GM19438 (cell line): ENCODE measurements around the gene FARS2.
"Not testable (repeated sequence)": the region's sequence is repeated elsewhere in the genome, so short reads cannot be mapped to it uniquely, and the experiment has no call there.

ENCODE experiments used
- ATAC-seq: cut with Tn5 transposase; IDR thresholded peaks from one replicate; pipeline ENCODE4 v1.9.1; 2021; ENCODE audit warnings: low read depth; ENCODE audit not compliant: unreplicated experiment

The FARS2 gene

DNA sequence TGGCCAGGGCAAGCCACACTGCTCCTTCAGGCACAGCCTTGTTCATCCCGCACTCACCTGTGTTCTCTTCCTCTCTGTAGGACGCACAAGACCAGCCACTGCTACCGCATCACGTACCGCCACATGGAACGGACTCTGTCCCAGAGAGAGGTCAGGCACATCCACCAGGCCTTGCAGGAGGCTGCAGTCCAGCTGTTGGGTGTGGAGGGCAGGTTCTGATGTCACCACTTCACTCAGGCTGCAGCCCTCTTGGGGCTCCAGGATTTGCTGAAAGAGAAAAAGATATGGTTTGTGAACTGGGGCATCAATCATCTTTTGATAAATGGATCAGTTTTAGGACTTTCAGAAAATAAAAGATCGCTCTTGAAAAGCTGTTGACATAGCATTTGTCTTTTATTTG is 509.9 kb downstream of the FARS2 start:
- ATAC-seq = no peak

DNA sequence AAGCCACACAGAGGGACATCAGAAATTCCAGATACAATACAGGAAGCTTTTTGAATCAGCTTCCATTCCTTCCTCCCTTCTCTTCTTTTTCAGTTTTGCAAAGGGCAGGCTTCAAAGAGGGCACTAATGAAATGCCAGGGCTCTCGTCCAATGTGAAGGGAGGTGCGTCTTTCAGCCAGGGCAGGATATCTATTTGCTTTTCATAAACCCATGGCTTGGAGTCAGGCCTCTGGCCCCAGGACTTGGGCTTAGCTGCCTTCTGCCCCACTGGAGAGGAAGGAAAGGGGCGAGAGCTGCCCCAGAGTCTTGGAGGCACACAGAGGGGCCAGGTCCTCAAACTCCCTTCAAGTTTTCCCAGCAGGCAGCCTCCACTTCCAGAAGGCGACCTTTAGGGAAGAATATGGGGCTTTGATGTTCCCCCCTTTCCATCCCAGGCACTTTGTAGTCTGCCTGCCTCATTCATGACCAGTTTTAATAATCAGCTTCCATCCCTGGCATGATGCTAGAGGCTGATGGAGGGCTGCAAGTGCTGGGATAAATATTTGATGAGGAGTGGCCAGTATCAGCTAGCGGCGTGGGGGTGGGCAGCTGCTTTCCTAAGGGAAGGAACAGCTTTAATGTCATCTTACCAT is 510.6 kb downstream of the FARS2 start:
- ATAC-seq = no peak

- ATAC-seq = no peak
Measured at GRCh38 chr6:5772408-5773120, 511.3 kb downstream of the FARS2 start.

- no peak for ATAC-seq
Measured at GRCh38 chr6:5776104-5776503, 514.8 kb downstream of the FARS2 start.

GRCh38 chr6:5776706-5777390 is 515.5 kb downstream of the FARS2 start:
- no peak for ATAC-seq

DNA sequence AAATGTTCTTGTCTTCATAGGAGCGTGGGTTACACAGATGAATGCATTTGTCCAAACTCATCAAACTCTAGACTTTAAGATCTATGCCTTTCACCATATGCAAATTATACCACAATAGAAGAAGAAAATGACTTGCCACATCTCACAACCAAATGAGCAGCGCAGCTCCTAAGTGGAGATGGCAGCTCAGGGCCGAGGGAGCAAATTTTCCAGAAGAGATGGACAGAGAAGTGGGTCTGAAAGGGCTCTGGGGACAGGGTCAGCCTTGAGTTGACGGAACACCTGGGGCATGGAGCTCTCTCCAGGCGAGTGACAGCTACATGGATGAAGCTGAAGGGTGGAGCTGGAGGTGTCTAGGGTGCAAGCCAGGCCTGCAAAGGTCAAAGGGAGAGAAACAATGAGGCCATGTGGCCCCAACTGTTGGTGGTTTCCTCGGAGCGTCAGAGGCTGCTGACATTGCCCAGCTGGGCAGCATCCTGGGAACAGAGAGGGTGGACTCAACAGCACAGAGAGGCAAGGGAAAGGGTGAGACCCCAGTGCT is 517.1 kb downstream of the FARS2 start:
- ATAC-seq = peak; percentile 85

DNA sequence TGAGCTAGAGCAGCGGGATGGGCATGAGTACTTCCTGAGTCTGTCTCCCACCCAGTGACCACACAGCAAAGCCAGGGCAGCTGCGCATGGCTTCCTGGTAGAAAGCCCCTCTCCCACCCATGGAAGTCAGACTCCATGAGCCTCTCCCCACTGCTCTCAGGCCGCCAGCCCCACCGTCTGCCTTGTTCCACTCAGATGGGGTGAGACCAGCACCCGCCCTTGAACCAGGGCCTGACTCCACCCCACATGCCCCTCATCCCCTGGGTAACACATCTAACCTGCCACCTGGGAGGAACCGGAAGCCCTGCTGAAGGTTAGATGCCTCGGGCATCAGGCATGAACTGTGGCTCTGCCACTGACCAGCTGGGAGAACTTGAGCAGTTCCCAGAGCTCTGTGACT is 517.6 kb downstream of the FARS2 start:
- ATAC-seq = no peak

DNA sequence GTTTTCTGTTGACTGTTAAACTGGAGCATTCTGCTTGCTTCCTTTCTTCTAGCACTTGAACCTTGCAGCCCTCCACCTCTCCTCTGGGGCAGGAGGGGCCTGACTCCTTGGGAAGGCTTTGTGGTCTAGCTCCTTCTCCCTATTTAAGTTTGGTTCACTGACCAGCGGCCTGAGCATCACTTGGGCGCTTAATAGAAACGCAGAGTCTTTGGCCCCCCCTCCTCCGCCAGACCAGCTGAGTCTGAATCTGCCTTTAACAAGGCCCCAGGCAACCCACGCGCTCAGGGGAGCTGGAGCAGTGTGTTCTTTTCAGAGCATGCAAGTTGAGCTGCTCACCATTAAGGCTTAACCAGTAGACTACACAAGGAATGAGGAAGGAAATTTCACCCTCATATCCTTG is 519.7 kb downstream of the FARS2 start:
- ATAC-seq = no peak

GRCh38 chr6:5781966-5782556 is 520.7 kb downstream of the FARS2 start:
- ATAC-seq = no peak

GRCh38 chr6:5782783-5783547 is 521.7 kb downstream of the FARS2 start:
- no peak for ATAC-seq

- ATAC-seq = no peak
Measured at GRCh38 chr6:5783584-5784089, 522.3 kb downstream of the FARS2 start.

GRCh38 chr6:5785249-5785648 is 523.9 kb downstream of the FARS2 start:
- ATAC-seq = no peak

DNA sequence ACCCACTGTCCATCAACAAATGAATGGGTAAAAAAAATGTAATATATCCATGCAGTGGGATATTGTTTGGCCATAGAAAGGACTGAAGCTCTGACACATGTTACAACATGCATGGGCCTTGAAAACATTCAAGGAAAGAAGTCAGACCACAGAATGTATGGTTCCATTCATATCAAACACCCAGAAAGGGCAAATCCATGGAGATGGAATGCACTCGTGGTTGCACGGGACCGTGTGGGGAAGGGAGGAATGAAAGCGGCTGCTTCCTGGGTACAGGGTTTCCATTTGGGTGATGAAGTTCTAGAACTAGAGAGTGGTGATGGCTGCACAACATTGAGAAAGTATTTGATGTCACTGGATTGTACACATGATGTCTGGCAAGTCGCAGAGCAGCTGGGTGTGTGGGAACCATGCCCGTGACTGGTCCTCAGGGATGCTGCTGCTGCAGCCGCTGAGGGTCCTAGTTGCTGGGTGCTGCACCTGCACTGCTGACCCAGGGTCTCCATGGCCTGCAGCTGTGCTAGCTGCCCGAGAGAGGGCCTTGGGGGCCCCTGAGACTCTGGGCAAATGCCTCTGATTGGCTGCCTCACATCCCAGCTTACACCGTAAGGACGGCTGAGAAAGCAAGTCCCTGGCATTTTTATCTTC is 525.1 kb downstream of the FARS2 start:
- ATAC-seq = no peak

DNA sequence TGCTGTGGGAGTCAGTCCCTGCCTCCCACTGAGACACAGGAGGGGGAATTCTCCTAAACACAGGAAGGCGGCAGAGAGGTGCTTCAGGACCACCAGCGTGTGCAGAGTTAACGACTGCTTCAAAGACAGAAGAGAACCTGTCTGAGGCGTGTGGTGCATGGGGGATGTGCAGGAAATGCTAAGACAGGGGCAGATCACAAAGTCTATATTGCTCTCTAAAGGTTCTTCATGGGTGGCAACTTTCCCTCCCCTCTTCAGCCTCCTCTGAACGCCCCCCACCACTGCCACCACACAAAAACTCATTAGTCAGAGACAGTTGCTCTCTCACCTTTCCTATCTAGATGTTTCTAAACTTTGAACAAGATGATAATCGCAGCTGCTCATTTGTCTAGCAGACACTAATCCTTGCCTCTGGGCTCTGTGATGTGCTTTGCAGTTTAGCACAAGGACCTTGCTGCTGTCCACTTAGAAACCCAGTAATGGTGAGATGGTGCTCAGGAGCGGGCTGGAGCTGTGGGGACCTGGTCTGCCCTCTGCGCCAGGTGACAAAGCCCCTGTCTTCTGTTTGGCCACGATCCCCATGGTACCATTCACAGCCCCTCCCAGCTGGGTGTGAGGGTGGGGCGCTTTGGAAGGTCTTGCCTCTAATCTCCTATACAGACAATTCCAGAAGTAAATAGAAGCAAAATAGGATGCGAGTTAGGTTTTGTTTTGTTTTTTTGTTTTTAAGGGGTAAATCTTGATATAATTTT is 525.8 kb downstream of the FARS2 start:
- ATAC-seq = no peak

GRCh38 chr6:5789426-5789825 is 528.1 kb downstream of the FARS2 start:
- not testable (repeated sequence) for ATAC-seq

DNA sequence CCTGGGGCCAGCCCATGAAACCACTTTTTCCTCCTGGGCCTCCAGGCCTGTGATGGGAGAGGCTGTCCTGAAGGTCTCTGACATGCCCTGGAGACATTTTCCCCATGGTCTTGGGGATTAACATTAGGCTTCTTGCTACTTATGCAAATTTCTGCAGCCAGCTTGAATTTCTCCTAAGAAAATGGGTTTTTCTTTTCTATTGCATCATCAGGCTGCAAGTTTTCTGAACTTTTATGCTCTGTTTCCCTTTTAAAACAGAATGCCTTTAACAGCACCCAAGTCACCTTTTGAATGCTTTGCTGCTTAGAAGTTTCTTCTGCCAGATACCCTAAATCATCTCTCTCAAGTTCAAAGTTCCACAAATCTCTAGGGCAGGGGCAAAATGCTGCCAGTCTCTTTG is 535.2 kb downstream of the FARS2 start:
- not testable (repeated sequence) for ATAC-seq

DNA sequence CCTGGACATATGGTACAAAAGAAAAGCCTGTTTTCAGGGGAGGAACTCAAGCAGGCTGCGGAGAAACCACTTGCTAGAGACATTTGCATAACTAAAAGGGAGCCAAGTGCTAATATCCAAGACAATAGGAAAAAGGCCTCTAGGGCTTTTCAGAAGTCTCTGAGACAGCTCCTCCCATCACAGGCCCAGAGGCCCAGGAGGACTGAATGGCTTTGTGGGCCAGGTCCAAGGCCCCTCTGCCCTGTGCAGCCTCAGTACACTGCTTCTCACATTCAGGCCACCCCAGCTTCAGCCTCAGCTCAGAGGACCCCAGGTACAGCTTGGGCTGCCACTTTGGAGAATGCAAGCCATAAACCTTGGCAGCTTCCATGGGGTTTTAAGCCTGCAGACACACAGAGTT is 545.1 kb downstream of the FARS2 start:
- ATAC-seq = not testable (repeated sequence)

- ATAC-seq = no peak
Measured at GRCh38 chr6:5809450-5809849, 548.1 kb downstream of the FARS2 start.

DNA sequence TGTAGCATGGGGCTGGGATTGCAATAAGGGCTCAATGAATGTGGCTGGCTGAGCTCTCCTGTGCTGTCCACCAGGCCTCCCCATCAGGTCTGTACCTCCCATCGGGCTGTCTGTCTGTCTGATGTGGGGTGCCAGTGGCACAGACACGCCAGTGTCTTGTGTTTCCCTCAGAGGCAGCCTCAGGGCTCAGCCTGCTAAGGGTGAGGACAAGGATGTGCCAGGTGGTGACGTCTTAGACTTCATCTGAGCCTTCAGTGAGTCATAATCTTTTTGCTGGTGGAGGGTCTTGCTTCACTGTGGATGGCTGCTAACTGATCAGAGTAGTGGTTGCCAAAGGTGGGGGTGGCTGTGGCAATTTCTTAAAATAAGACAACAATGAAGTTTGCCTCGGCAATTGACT is 550.7 kb downstream of the FARS2 start:
- no peak for ATAC-seq
